Kidney (tissue), 14 donors: ENCODE results near the gene TAF8. TPM values are rescaled to one million over a fixed set of nuclear protein-coding genes. Genes with fewer than 3 reads are reported as not detected.

Source experiments
- DNase-seq, 5 donors: peaks; one replicate each; pipeline ENCODE4 v3.0.0-alpha.2; 2013 to 2020
- FAIRE-seq: peaks from 2 replicates; lab custom pipeline; 2012; peaks lifted over from hg19 to GRCh38; lab: Jason Lieb, UNC
- H3K27ac ChIP-seq, 2 donors: one replicate each; pipeline ENCODE4 v1.7.0; 2013; ENCODE audit warnings: low read depth in 2 of 2, low read length in 2 of 2, inconsistent platforms in 1 of 2
- H3K27me3 ChIP-seq: one replicate; pipeline ENCODE4 v1.7.1; 2013; ENCODE audit warnings: low read length, inconsistent platforms; ENCODE audit not compliant: control insufficient read depth, insufficient read depth
- H3K36me3 ChIP-seq, 3 donors: one replicate each; pipeline versions ENCODE4 v1.7.0 to v1.7.1; 2013; ENCODE audit warnings: low read length in 3 of 3, control low read depth in 1 of 3, inconsistent platforms in 1 of 3; ENCODE audit not compliant: insufficient read depth in 3 of 3, control insufficient read depth in 2 of 3
- H3K4me1 ChIP-seq, 3 donors: one replicate each; pipeline versions ENCODE4 v1.7.0 to v1.7.1; 2013; ENCODE audit warnings: low read length in 3 of 3, inconsistent platforms in 1 of 3, low read depth in 1 of 3; ENCODE audit not compliant: control insufficient read depth in 2 of 3, insufficient read depth in 2 of 3
- H3K4me3 ChIP-seq, 3 donors: one replicate each; pipeline versions ENCODE4 v1.7.0 to v1.8.1; 2013; ENCODE audit warnings: low read length in 3 of 3, control low read depth in 1 of 3, inconsistent platforms in 1 of 3
- H3K9ac ChIP-seq, 3 donors: one replicate each; pipeline versions ENCODE4 v1.7.0 to v1.7.1; 2013; ENCODE audit warnings: low read length in 3 of 3, control low read depth in 1 of 3, inconsistent platforms in 1 of 3
- H3K9me3 ChIP-seq, 3 donors: one replicate each; pipeline versions ENCODE4 v1.7.0 to v1.7.1; 2013; ENCODE audit warnings: low read length in 3 of 3, control low read depth in 1 of 3, inconsistent platforms in 1 of 3; ENCODE audit not compliant: control insufficient read depth in 2 of 3, insufficient read depth in 1 of 3
- intact Hi-C: fragments of 100-400 bp; cut with DNase I; formaldehyde crosslinking; loops from one replicate; pipeline ENCODE4 v1.11.1; 2022
- polyA plus RNA-seq: library from polyadenylated mRNA; stranded (reverse); fragments of 350-450 nt; fragmentation: Illumina TruSeq; extraction: RNeasy Lipid Tissue Mini Kit (QIAGEN cat#74804); gene quantifications from one replicate; pipeline ENCODE4 v1.2.3, GENCODE V29; 2014; ENCODE audit warnings: low read depth, low replicate concordance; ENCODE audit not compliant: insufficient read depth
- total RNA-seq: library from RNA; stranded (reverse); fragmentation: NEBNext Ultra II Directional; extraction: Animal tissue kit (Norgen Biotek cat#: 25700); gene quantifications from one replicate; pipeline ENCODE4 v1.2.1, GENCODE V29; 2021
- TF ChIP-seq, protein P1 (sequence below): IDR thresholded peaks from 3 replicates; pipeline ENCODE4 v1.5.1; 2012; ENCODE audit warnings: mild to moderate bottlenecking, moderate library complexity, borderline replicate concordance; ENCODE audit not compliant: insufficient read depth; ENCODE audit errors: extremely low read depth
- donor health status: control.
- donor health status: control.
- donor health status: control.
- donor health status: control.
- donor health status: control.
- donor health status: DM: yes; HTN: yes; CAD: no.
- donor health status: Normal renal cell carcinoma (clear cell type).

The TAF8 gene
- total and polyA plus RNA-seq, 2 donors from 2014 or later, result 16.3 to 32.0 TPM

GRCh38 chr6:42105709-42106108 lies 55.4 kb downstream of the TAF8 start:
- TF ChIP-seq, protein P1, sequence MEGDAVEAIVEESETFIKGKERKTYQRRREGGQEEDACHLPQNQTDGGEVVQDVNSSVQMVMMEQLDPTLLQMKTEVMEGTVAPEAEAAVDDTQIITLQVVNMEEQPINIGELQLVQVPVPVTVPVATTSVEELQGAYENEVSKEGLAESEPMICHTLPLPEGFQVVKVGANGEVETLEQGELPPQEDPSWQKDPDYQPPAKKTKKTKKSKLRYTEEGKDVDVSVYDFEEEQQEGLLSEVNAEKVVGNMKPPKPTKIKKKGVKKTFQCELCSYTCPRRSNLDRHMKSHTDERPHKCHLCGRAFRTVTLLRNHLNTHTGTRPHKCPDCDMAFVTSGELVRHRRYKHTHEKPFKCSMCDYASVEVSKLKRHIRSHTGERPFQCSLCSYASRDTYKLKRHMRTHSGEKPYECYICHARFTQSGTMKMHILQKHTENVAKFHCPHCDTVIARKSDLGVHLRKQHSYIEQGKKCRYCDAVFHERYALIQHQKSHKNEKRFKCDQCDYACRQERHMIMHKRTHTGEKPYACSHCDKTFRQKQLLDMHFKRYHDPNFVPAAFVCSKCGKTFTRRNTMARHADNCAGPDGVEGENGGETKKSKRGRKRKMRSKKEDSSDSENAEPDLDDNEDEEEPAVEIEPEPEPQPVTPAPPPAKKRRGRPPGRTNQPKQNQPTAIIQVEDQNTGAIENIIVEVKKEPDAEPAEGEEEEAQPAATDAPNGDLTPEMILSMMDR, result no peak
- intact Hi-C loops, result no loop called here
- Histone ChIP-seq H3K36me3 (no peaks in the 10 kb centered on the region), H3K9ac (no peak overlapping the region), H3K27me3 (no peaks in the 10 kb centered on the region), H3K4me1 (no peaks in the 10 kb centered on the region), H3K9me3 (no peaks in the 10 kb centered on the region), H3K27ac (no peak overlapping the region), H3K4me3 (no peak overlapping the region)
- FAIRE-seq, result no peak
- no peak for DNase-seq

GRCh38 chr6:42106112-42107023 lies 56.0 kb downstream of the TAF8 start:
- no peak overlapping the region for H3K4me3 ChIP-seq
- H3K27ac ChIP-seq, result no peak overlapping the region
- no peaks in the 10 kb centered on the region for H3K36me3 ChIP-seq
- TF ChIP-seq, protein P1, result no peak
- intact Hi-C loops, result no loop called here
- H3K27me3 ChIP-seq, result no peaks in the 10 kb centered on the region
- no peaks in the 10 kb centered on the region for H3K9me3 ChIP-seq
- DNase-seq, result peak in 4 of 5 donors; percentile 62 to 78 (median 67)
- FAIRE-seq, result no peak
- H3K9ac ChIP-seq, result no peak overlapping the region
- no peaks in the 10 kb centered on the region for H3K4me1 ChIP-seq

- Histone ChIP-seq H3K9ac (no peak overlapping the region), H3K36me3 (no peaks in the 10 kb centered on the region), H3K4me1 (peaks cover 0 to 2% (median 0%) of the 10 kb centered on the region in 3 donors), H3K27ac (no peak overlapping the region), H3K9me3 (no peaks in the 10 kb centered on the region), H3K4me3 (no peak overlapping the region), H3K27me3 (no peaks in the 10 kb centered on the region)
- no peak for FAIRE-seq
- intact Hi-C loops, result no loop called here
- DNase-seq, result no peak
- TF ChIP-seq, protein P1, result no peak
These were observed 57.7 kb downstream of the TAF8 start for GRCh38 chr6:42108071-42108470.
